Measurements from ENCODE around the gene PDE10A. TPM values are rescaled to one million over a fixed set of nuclear protein-coding genes. Genes with fewer than 3 reads are reported as not detected.

Gene PDE10A
- total and polyA plus RNA-seq, 9 of the 15 experiments (the other 6 are each of a cell fraction or from before 2014, with no cell fraction given) = 0.04 TPM; not detected in 8

DNA sequence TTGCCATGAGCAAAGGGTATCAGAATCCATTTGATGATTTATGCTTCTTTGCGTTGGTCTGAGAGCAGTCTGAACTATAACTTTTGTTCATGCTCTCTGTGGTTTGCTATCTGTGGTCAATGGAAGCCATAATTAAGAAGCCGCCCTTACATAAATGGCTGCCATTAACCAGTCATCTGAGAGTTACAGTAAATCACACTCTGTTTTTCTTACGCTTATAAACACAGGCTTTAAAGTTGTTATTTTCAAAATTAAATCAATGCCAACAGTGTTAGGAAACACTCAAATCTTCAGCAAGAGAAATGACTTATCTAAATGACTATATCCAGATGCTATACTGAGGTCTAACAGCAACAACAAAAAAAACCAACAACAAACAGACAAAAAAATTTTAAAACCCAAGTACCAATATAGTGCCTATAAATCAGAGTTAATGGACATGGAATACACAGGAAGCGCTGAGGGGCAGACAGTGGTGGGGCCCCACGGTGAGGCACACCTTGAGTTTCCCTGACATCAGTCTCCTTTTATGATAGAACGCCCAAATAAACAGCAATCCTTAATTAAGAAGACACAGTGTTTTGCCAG lies 245.7 kb downstream of the PDE10A start:
- CTCF ChIA-PET (ENCODE audit: low intra/inter-chr PET ratio) = no interaction called here
- Histone ChIP-seq H3K4me3 (no peak overlapping the region), H3K27ac (ENCODE audit: extremely low read depth, low read depth, low read length) (no peak overlapping the region), H3K9me1 (ENCODE audit: control insufficient read depth, insufficient read depth, low read length) (no peaks in the 10 kb centered on the region), H3K9ac (ENCODE audit: insufficient read depth in 1 of 2, low read depth in 2 of 2, low read length in 2 of 2) (no peak overlapping the region), H3K79me2 (ENCODE audit: control insufficient read depth, insufficient read depth, low read length) (no peaks in the 10 kb centered on the region), H3K4me2 (ENCODE audit: insufficient read depth, low read length) (no peak overlapping the region), H3K9me3 (replicated peaks; ENCODE audit: control insufficient read depth, insufficient read depth, low read depth, low read length) (no peaks in the 10 kb centered on the region; the same call in 1 of the 2 replicates), H3K27me3 (ENCODE audit: control insufficient read depth in 2 of 2, insufficient read depth in 2 of 2, low read length in 2 of 2) (no peaks in the 10 kb centered on the region), H4K20me1 (replicated peaks; ENCODE audit: control insufficient read depth, insufficient read depth, low read length) (no peaks in the 10 kb centered on the region), H2AFZ (ENCODE audit: low read depth, low read length) (no peak overlapping the region), H3K4me1 (replicated peaks in 1 of 2; ENCODE audit: control insufficient read depth in 2 of 2, insufficient read depth in 2 of 2, low read length in 2 of 2) (no peaks in the 10 kb centered on the region), H3K36me3 (ENCODE audit: control insufficient read depth, insufficient read depth, low read length) (no peaks in the 10 kb centered on the region)
- intact Hi-C loops (cut with micrococcal nuclease) = no loop called here
- FAIRE-seq (no peak), DNase-seq (ENCODE audit: extremely low read depth in 1 of 4, low spot score in 3 of 4) (no peak), ATAC-seq (no peak)
- POLR2A ChIA-PET = no interaction called here
- 0% methylated on average over 6 of the region's 6 CpGs for WGBS (ENCODE audit: insufficient coverage, low coverage, missing lambda C conversion rate)
- BruUV-seq (replicated peaks) = no TSS peak
- in situ Hi-C loops (cut with MboI) = no loop called here
- TF ChIP-seq GTF2F1 (IDR thresholded peaks at IDR 0.05; ENCODE audit: low read depth, low read length) = no peak
- no peak for TF ChIP-seq HCFC1 (IDR thresholded peaks at IDR 0.05; ENCODE audit: low read depth, low read length)
- TF ChIP-seq GABPA (tag; conservative IDR thresholded peaks at IDR 0.05; ENCODE audit: low read depth) = no peak
- TF ChIP-seq ZBTB26 (CRISPR knock-in tag; IDR thresholded peaks at IDR 0.05) = no peak
- TF ChIP-seq KAT2B (IDR thresholded peaks at IDR 0.05; ENCODE audit: low read depth, low read length) = no peak
- no peak for TF ChIP-seq ZNF507 (tag; conservative IDR thresholded peaks at IDR 0.05)
- no peak for TF ChIP-seq SMC3 (conservative IDR thresholded peaks at IDR 0.05; ENCODE audit: insufficient read depth, low read depth, low read length)
- no peak for TF ChIP-seq SIRT6 (IDR thresholded peaks at IDR 0.05; ENCODE audit: low read depth, low read length)
- TF ChIP-seq NR2C2 (CRISPR knock-in tag; IDR thresholded peaks at IDR 0.05) = no peak
- no peak for TF ChIP-seq NR2C2 (tag; IDR thresholded peaks at IDR 0.05)
- no peak for TF ChIP-seq SAFB2 (IDR thresholded peaks at IDR 0.05; ENCODE audit: borderline replicate concordance, low read depth, low read length, severe bottlenecking)
- TF ChIP-seq CUX1 (CRISPR knock-in tag; IDR thresholded peaks at IDR 0.05) = no peak
